HG03025 (cell line): ENCODE results near the gene PRSS53.

ENCODE experiments used
- ATAC-seq: cut with Tn5 transposase; IDR thresholded peaks from one replicate; pipeline ENCODE4 v1.9.1; 2021; ENCODE audit warnings: mild to moderate bottlenecking, moderate library complexity; ENCODE audit not compliant: unreplicated experiment, low FRiP score

PRSS53 gene

GRCh38 chr16:31080756-31081419 lies 7.9 kb downstream of the PRSS53 start:
- ATAC-seq, result no peak

- no peak for ATAC-seq
Measured at GRCh38 chr16:31080035-31080629, 8.6 kb downstream of the PRSS53 start.

- ATAC-seq, result no peak
Measured at GRCh38 chr16:31079342-31079944, 9.3 kb downstream of the PRSS53 start.

GRCh38 chr16:31078597-31079341 lies 10.0 kb downstream of the PRSS53 start:
- no peak for ATAC-seq

- ATAC-seq, result no peak
Measured at GRCh38 chr16:31077592-31078396, 10.9 kb downstream of the PRSS53 start.

GRCh38 chr16:31077024-31077423 lies 11.7 kb downstream of the PRSS53 start:
- ATAC-seq, result no peak

GRCh38 chr16:31076319-31076718 lies 12.4 kb downstream of the PRSS53 start:
- no peak for ATAC-seq

- no peak for ATAC-seq
Measured at GRCh38 chr16:31074814-31075183, 13.9 kb downstream of the PRSS53 start.

GRCh38 chr16:31073970-31074813 lies 14.6 kb downstream of the PRSS53 start, which contains the start of the genes ZNF646 and ZNF668:
ZNF646 (plus strand) TSS chr16:31074422; CDS start chr16:31076325, 1,903 bp downstream.
ZNF668 (minus strand) TSS chr16:31074240; CDS start chr16:31064459, 9,781 bp downstream.
- ATAC-seq, result peak; percentile 62

GRCh38 chr16:31073142-31073969 lies 15.4 kb downstream of the PRSS53 start:
- peak; percentile 55 for ATAC-seq

GRCh38 chr16:31072540-31073141 lies 16.1 kb downstream of the PRSS53 start:
- peak; percentile 1 for ATAC-seq

GRCh38 chr16:31071861-31072260 lies 16.9 kb downstream of the PRSS53 start:
- ATAC-seq, result no peak

- ATAC-seq, result no peak
Measured at GRCh38 chr16:31067342-31067741, 21.4 kb downstream of the PRSS53 start.

GRCh38 chr16:31064882-31065461 lies 23.8 kb downstream of the PRSS53 start:
- no peak for ATAC-seq

- no peak for ATAC-seq
Measured at GRCh38 chr16:31063843-31064611, 24.7 kb downstream of the PRSS53 start.

GRCh38 chr16:31063495-31063842 lies 25.3 kb downstream of the PRSS53 start:
- ATAC-seq, result no peak

GRCh38 chr16:31061813-31062440 lies 26.8 kb downstream of the PRSS53 start:
- no peak for ATAC-seq
